HG02943 (cell line): ENCODE data around the gene ZNF823.

ENCODE experiments used
- ATAC-seq: cut with Tn5 transposase; IDR thresholded peaks from one replicate; pipeline ENCODE4 v1.9.1; 2021; ENCODE audit warnings: mild to moderate bottlenecking, low read depth, moderate library complexity; ENCODE audit not compliant: unreplicated experiment

The ZNF823 gene

GRCh38 chr19:11737964-11738745 lies 591 bp downstream of the ZNF823 start:
- ATAC-seq = peak; percentile 39

GRCh38 chr19:11736696-11737095 lies 2.0 kb downstream of the ZNF823 start:
- ATAC-seq = no peak

- no peak for ATAC-seq
Observed at GRCh38 chr19:11735375-11735774, 3.4 kb downstream of the ZNF823 start.

GRCh38 chr19:11729586-11729985 lies 9.2 kb downstream of the ZNF823 start:
- ATAC-seq = no peak

GRCh38 chr19:11722414-11722813 lies 16.3 kb downstream of the ZNF823 start:
- ATAC-seq = no peak

- ATAC-seq = no peak
Observed at GRCh38 chr19:11721681-11722080, 17.1 kb downstream of the ZNF823 start.

- ATAC-seq = no peak
Observed at GRCh38 chr19:11710313-11710712, 28.4 kb downstream of the ZNF823 start.

GRCh38 chr19:11708457-11708856 lies 30.3 kb downstream of the ZNF823 start:
- ATAC-seq = no peak

- no peak for ATAC-seq
Observed at GRCh38 chr19:11705474-11705873, 33.3 kb downstream of the ZNF823 start.

- ATAC-seq = no peak
Observed at GRCh38 chr19:11704626-11705025, 34.1 kb downstream of the ZNF823 start.

GRCh38 chr19:11699931-11700794 lies 38.6 kb downstream of the ZNF823 start:
- ATAC-seq = no peak

GRCh38 chr19:11698231-11698630 lies 40.5 kb downstream of the ZNF823 start:
- ATAC-seq = no peak

GRCh38 chr19:11697284-11697855 lies 41.4 kb downstream of the ZNF823 start:
- ATAC-seq = no peak

GRCh38 chr19:11694533-11695439 lies 44.0 kb downstream of the ZNF823 start:
- ATAC-seq = peak; percentile 89

- no peak for ATAC-seq
Observed at GRCh38 chr19:11693505-11694499, 44.9 kb downstream of the ZNF823 start.

- ATAC-seq = no peak
Observed at GRCh38 chr19:11692127-11692790, 46.5 kb downstream of the ZNF823 start.

GRCh38 chr19:11685676-11686650 lies 52.8 kb downstream of the ZNF823 start:
- ATAC-seq = no peak
